A673 (cell line): ENCODE results near the gene GAS2L3. TPM values are rescaled to one million over a fixed set of nuclear protein-coding genes. Genes with fewer than 3 reads are reported as not detected.

ENCODE experiments used
- BruUV-seq: library from RNA; stranded (reverse); fragments of 400-500 nt; replicated peaks from 2 replicates; lab custom pipeline; 2021; lab: Mats Ljungman, UMichigan
- CTCF ChIA-PET: fragments of 300-600 bp; sonication (Branson Sonifier 250); formaldehyde crosslinking; loops from one replicate; lab custom pipeline; 2022; ENCODE audit warnings: antibody characterized with exemption; lab: Charles Lee
- POLR2A ChIA-PET: fragments of 300-600 bp; sonication (Branson Sonifier 250); formaldehyde crosslinking; loops from one replicate; lab custom pipeline; 2022; ENCODE audit warnings: antibody characterized with exemption; ENCODE audit not compliant: low non-redundant PET; lab: Charles Lee
- DNase-seq: peaks from one replicate; pipeline ENCODE4 v3.0.0-alpha.2; 2015; ENCODE audit warnings: low spot score
- H3K27ac ChIP-seq: fragments of 200-600 bp; sonication (generic); 2 replicates; pipeline ENCODE4 v1.5.1; 2016; ENCODE audit warnings: mixed run types, low read depth, mild to moderate bottlenecking, mixed read lengths, antibody characterized with exemption, low read length; ENCODE audit not compliant: poor library complexity, severe bottlenecking
- H3K27me3 ChIP-seq: fragments of 200-600 bp; sonication (generic); replicated peaks from 2 replicates; pipeline ENCODE4 v1.6.1; 2017; ENCODE audit warnings: mixed run types, low read depth, mild to moderate bottlenecking, mixed read lengths, antibody characterized with exemption, low read length; ENCODE audit not compliant: insufficient read depth, poor library complexity
- H3K36me3 ChIP-seq: fragments of 200-600 bp; sonication (generic); 2 replicates; pipeline ENCODE4 v1.6.1; 2016; ENCODE audit warnings: mixed run types, mild to moderate bottlenecking, mixed read lengths, antibody characterized with exemption, low read length; ENCODE audit not compliant: insufficient read depth, poor library complexity, severe bottlenecking
- H3K4me1 ChIP-seq: fragments of 200-600 bp; sonication (generic); 2 replicates; pipeline ENCODE4 v1.6.1; 2017; ENCODE audit warnings: mixed run types, mild to moderate bottlenecking, mixed read lengths, antibody characterized with exemption, low read length; ENCODE audit not compliant: insufficient read depth, poor library complexity, severe bottlenecking
- H3K4me3 ChIP-seq: fragments of 200-600 bp; sonication (generic); 2 replicates; pipeline ENCODE4 v1.5.1; 2016; ENCODE audit warnings: low read depth, mixed run types, mild to moderate bottlenecking, mixed read lengths, low read length; ENCODE audit not compliant: poor library complexity, severe bottlenecking
- H3K9me3 ChIP-seq: fragments of 200-600 bp; sonication (generic); 2 replicates; pipeline ENCODE4 v1.6.1; 2016; ENCODE audit warnings: mixed run types, low read depth, mild to moderate bottlenecking, mixed read lengths, antibody characterized with exemption, low read length; ENCODE audit not compliant: poor library complexity, severe bottlenecking
- EZH2 ChIP-seq: fragments of 200-600 bp; sonication (generic); IDR thresholded peaks from 2 replicates; pipeline ENCODE4 v1.6.1; 2017; ENCODE audit warnings: borderline replicate concordance, low read depth, mild to moderate bottlenecking, mixed read lengths, antibody characterized with exemption, low read length; ENCODE audit not compliant: poor library complexity, severe bottlenecking
- intact Hi-C: fragments of 100-400 bp; cut with micrococcal nuclease; formaldehyde crosslinking; loops from one replicate; pipeline ENCODE4 v1.10.0; 2022; ENCODE audit not compliant: unreplicated experiment
- total RNA-seq: library from RNA; stranded (reverse); gene quantifications from 2 replicates; pipeline ENCODE4 v1.2.3, GENCODE V29; 2021
- TF ChIP-seq, protein P1 (sequence below): fragments of 300-800, 200-600 bp; sonication (generic); conservative IDR thresholded peaks from 2 replicates; pipeline ENCODE4 v1.5.1; 2017; ENCODE audit warnings: low read depth, mild to moderate bottlenecking, antibody characterized with exemption, low read length, moderate library complexity, mixed read lengths

Gene GAS2L3
- total RNA-seq, 1 experiment from 2014 or later = 44.8 TPM

DNA sequence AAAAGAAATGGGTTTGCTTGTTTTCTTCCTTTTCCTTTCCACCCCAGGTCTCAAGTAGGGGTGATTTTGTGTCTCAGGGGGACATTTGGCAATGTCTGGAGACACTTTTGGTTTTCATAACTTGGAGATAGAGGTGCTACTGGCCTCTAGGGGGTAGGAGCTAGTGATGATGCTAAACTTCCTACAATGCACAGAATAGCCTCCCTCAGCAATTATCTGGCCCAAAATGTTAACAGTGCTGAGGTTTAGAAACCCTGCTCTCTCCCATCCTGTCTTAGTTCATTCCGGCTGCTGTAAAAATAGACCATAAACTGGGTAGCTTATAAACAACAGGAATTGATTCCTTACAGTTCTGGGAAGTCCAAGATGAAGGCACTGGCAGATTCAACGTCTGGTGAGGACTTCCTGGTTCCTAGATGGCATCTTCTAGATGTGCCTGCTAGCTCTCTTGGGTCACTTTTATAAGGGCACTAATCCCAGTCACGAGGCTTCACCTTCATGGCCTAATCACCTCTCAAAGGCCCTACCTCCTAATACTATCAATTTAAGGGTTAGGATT is 7.4 kb upstream of the GAS2L3 start:
- H3K36me3 ChIP-seq = no peaks in the 10 kb centered on the region
- TF ChIP-seq, protein P1, sequence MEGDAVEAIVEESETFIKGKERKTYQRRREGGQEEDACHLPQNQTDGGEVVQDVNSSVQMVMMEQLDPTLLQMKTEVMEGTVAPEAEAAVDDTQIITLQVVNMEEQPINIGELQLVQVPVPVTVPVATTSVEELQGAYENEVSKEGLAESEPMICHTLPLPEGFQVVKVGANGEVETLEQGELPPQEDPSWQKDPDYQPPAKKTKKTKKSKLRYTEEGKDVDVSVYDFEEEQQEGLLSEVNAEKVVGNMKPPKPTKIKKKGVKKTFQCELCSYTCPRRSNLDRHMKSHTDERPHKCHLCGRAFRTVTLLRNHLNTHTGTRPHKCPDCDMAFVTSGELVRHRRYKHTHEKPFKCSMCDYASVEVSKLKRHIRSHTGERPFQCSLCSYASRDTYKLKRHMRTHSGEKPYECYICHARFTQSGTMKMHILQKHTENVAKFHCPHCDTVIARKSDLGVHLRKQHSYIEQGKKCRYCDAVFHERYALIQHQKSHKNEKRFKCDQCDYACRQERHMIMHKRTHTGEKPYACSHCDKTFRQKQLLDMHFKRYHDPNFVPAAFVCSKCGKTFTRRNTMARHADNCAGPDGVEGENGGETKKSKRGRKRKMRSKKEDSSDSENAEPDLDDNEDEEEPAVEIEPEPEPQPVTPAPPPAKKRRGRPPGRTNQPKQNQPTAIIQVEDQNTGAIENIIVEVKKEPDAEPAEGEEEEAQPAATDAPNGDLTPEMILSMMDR = no peak
- TF ChIP-seq EZH2 = no peak
- CTCF ChIA-PET = no interaction called here
- H3K27me3 ChIP-seq = no peaks in the 10 kb centered on the region
- no peaks in the 10 kb centered on the region for H3K9me3 ChIP-seq
- no TSS peak for BruUV-seq
- POLR2A ChIA-PET = no interaction called here
- no peak overlapping the region for H3K4me3 ChIP-seq
- intact Hi-C loops = no loop called here
- H3K27ac ChIP-seq = no peak overlapping the region
- no peak for DNase-seq
- H3K4me1 ChIP-seq = peaks cover 10% of the 10 kb centered on the region

DNA sequence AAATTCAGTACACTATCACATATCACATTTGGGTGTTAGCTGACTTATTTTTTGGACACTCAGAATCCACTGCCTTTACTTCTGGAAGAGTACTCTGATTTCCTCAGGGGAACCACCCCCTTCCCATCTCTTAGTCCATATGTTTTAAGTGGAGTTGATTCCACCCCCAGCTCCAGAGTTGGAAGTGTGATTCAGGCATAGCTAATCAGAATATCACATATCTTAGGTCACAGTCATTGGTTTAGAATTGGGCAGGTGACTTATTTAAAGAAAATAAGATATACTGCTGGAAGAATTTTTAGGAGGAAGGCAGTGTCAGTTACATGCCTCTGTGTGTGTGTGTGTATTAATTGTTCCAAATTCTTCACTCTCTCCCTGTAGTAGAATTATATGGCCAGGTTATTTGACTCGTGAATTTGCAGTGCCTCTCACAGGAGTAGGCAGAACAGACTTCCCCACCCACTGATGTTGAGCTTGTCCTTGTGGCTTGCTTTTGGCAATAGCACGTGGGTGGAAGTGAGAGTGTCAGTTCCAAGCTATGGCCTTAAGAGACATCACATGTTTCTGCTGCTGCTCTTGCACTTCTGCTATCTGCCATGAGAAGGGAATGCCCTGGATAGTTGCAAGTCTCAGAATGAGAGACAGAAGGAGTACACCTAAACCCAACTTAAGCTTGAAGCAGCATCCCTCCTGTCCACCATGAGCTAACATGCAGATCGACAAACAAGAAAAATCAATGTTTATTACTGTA is 6.4 kb upstream of the GAS2L3 start:
- Histone ChIP-seq H3K36me3 (no peaks in the 10 kb centered on the region), H3K4me1 (peaks cover 10% of the 10 kb centered on the region), H3K27me3 (no peaks in the 10 kb centered on the region), H3K9me3 (no peaks in the 10 kb centered on the region), H3K4me3 (no peak overlapping the region), H3K27ac (no peak overlapping the region)
- intact Hi-C loops = no loop called here
- no peak for DNase-seq
- TF ChIP-seq, protein P1 = no peak
- no peak for TF ChIP-seq EZH2
- ChIA-PET CTCF (no interaction called here), POLR2A (no interaction called here)
- BruUV-seq = no TSS peak

DNA sequence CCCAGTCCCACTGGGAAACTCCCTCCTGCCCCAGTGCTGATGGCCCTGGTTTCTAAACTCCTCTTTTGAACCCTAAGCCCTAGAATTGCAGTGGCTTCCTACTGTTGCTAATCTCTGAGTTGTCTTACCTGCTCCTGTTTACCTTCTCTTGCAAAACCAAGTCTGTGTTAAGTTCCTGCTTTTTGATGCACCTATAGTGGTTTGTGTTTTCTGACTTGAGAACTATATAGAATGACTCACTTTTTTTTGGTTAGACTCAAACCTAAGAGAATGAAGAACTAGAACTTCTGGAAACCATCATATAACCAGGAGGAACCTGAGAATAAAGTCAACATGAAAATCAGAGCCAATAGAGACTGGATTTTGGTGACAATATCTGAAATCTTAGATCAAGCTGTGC is 5.5 kb upstream of the GAS2L3 start:
- ChIA-PET CTCF (no interaction called here), POLR2A (no interaction called here)
- no peaks in the 10 kb centered on the region for H3K27me3 ChIP-seq
- BruUV-seq = no TSS peak
- intact Hi-C loops = no loop called here
- no peaks in the 10 kb centered on the region for H3K9me3 ChIP-seq
- no peak overlapping the region for H3K4me3 ChIP-seq
- H3K27ac ChIP-seq = no peak overlapping the region
- TF ChIP-seq, protein P1 = no peak
- TF ChIP-seq EZH2 = no peak
- H3K4me1 ChIP-seq = peaks cover 11% of the 10 kb centered on the region
- DNase-seq = no peak
- H3K36me3 ChIP-seq = no peaks in the 10 kb centered on the region
